ENCODE results near the gene PLXNB3. TPM values are rescaled to one million over a fixed set of nuclear protein-coding genes. Genes with fewer than 3 reads are reported as not detected.

Gene PLXNB3
- total and polyA plus RNA-seq, 2 experiments from 2014 or later, result 0.70 to 4.1 TPM

- DNase-seq (ENCODE audit: low spot score) (no peak), ATAC-seq (no peak)
- H4K20me1 ChIP-seq (replicated peaks; ENCODE audit: insufficient read depth), result 0 out of 2 replicates have a peak, but pooled peaks cover 3% of the 10 kb centered on the region
- H3K36me3 ChIP-seq (ENCODE audit: insufficient read depth), result no peaks in the 10 kb centered on the region
- Mint-ChIP-seq H3K4me1 (peaks cover 16% of the 10 kb centered on the region; the same call in 2 of the 3 replicates), H3K27me3 (ENCODE audit: insufficient read depth, low read depth, poor library complexity) (peaks cover 12% of the 10 kb centered on the region), H3K9me3 (no peaks in the 10 kb centered on the region), H3K27ac (no peak overlapping the region), H3K4me3 (no peak overlapping the region), H3K36me3 (ENCODE audit: low read depth) (peaks cover 36% of the 10 kb centered on the region)
- H2AFZ ChIP-seq, result no peak overlapping the region
- H3K4me2 ChIP-seq, result no peak overlapping the region
- no peak for TF ChIP-seq ZNF331 (CRISPR knock-in tag; IDR thresholded peaks at IDR 0.05; ENCODE audit: low read depth)
- no peak for TF ChIP-seq ZNF462 (CRISPR knock-in tag; IDR thresholded peaks at IDR 0.05)
- TF ChIP-seq POLR2AphosphoS5 (IDR thresholded peaks at IDR 0.05; ENCODE audit: low read depth), result no peak
- no peak for TF ChIP-seq ETS1 (IDR thresholded peaks at IDR 0.05)
- TF ChIP-seq JUNB (IDR thresholded peaks at IDR 0.05; ENCODE audit: unreplicated experiment), result no peak
- TF ChIP-seq NANOG (IDR thresholded peaks at IDR 0.05; ENCODE audit: borderline replicate concordance), result no peak
- no peak for TF ChIP-seq EZH2 (IDR thresholded peaks at IDR 0.05; ENCODE audit: low read depth, unreplicated experiment)
- no peak for TF ChIP-seq EZH2phosphoT487 (IDR thresholded peaks at IDR 0.05; ENCODE audit: unreplicated experiment)
- no peak for TF ChIP-seq REST (IDR thresholded peaks at IDR 0.05; ENCODE audit: unreplicated experiment)
- TF ChIP-seq CTCF (conservative IDR thresholded peaks at IDR 0.05; ENCODE audit: low read depth in 2 of 2), result no peak
- TF ChIP-seq CREB1 (CRISPR knock-in tag; IDR thresholded peaks at IDR 0.05; ENCODE audit: low read depth), result no peak
- TF ChIP-seq STAT1 (IDR thresholded peaks at IDR 0.05; ENCODE audit: unreplicated experiment), result no peak
- no peak for TF ChIP-seq ZNF114 (CRISPR knock-in tag; IDR thresholded peaks at IDR 0.05)
- no peak overlapping the region for H3K4me3 ChIP-seq
- no peaks in the 10 kb centered on the region for H3K4me1 ChIP-seq (ENCODE audit: insufficient read depth)
- H3K9me2 ChIP-seq (ENCODE audit: insufficient read depth), result no peaks in the 10 kb centered on the region
- 0 out of 2 replicates have a peak, but pooled peaks cover 2% of the 10 kb centered on the region for H3F3A ChIP-seq (replicated peaks; ENCODE audit: low read depth)
- H3K79me2 ChIP-seq (replicated peaks; ENCODE audit: insufficient read depth), result peaks cover 16% of the 10 kb centered on the region
- no peaks in the 10 kb centered on the region for H3K27me3 ChIP-seq (ENCODE audit: insufficient read depth)
- H3K27ac ChIP-seq (ENCODE audit: low read depth), result no peak overlapping the region
These were observed 35.3 kb downstream of the PLXNB3 start for GRCh38 chrX:153799326-153799725.

Data from GM23338 (cell line).